SK-MEL-5 (cell line): ENCODE data around the gene AKT3. TPM values are rescaled to one million over a fixed set of nuclear protein-coding genes. Genes with fewer than 3 reads are reported as not detected.

ENCODE experiments used
- DNase-seq: peaks from one replicate; pipeline ENCODE4 v3.0.0-alpha.2; 2016; ENCODE audit warnings: low read depth, low spot score
- in situ Hi-C: cut with HindIII; loops from 2 replicates; pipeline ENCODE4 v1.10.0; 2016; ENCODE audit warnings: low sequenced_read_pairs, high pct_unique_total_duplicates, low pct_unique_long_range_greater_than_20kb
- total RNA-seq: library from RNA; depleted of rRNA; stranded (reverse); fragments of >200 nt; shearing (Covaris generic); gene quantifications from 2 replicates; pipeline ENCODE4 v1.2.3, GENCODE V29; 2014; rRNA removed

The AKT3 gene
- total RNA-seq, 1 experiment from 2014 or later = 29.3 TPM

DNA sequence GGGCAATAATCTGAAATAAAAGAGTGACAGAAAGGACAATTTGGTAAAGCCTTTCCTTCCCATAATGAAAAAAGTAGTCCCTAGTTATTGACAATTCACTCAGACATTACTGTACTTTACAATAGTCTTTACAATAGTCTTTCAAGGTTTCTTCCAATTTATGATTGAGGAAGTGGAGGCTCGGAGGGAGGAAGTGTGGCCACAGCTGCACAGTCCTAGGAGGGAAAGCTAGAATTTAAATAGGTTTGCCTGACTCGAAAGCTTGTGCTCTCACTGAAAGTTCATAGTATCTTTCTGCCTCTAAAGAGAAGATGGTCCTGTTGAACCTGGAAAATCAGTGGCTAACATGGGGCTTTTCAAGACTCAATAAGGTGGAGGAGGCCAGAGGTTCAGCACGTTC lies 391.0 kb downstream of the AKT3 start:
- in situ Hi-C loops = no loop called here
- DNase-seq = no peak

DNA sequence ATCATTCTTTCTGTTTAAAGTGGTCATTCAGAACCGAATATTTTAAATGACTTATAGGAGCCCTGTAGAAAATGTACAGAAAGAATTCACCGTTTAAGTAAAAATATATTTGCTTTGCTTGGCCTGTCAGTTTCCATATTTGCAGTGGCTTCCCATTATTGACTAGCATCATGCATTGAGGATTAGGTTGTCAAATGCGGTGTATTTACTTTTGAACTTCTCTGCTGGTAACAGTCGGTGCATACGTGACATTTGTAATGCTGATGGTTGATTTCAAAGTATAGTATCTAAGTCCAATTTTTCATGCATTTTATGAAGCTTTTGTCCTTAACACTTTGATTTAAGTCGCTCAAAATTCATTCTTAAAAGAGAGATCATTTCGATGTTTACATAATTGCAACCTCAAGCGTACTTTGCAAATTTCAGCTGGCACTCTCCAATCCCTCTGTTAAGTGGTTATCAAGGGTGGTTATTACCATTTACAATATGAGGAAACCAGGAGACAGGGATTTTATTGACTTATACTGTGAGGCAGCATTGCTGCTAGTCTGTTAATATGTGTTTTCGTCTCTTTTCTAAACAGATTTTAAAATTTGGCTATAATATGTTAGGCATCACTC lies 392.6 kb downstream of the AKT3 start:
- DNase-seq = no peak
- in situ Hi-C loops = no loop called here

DNA sequence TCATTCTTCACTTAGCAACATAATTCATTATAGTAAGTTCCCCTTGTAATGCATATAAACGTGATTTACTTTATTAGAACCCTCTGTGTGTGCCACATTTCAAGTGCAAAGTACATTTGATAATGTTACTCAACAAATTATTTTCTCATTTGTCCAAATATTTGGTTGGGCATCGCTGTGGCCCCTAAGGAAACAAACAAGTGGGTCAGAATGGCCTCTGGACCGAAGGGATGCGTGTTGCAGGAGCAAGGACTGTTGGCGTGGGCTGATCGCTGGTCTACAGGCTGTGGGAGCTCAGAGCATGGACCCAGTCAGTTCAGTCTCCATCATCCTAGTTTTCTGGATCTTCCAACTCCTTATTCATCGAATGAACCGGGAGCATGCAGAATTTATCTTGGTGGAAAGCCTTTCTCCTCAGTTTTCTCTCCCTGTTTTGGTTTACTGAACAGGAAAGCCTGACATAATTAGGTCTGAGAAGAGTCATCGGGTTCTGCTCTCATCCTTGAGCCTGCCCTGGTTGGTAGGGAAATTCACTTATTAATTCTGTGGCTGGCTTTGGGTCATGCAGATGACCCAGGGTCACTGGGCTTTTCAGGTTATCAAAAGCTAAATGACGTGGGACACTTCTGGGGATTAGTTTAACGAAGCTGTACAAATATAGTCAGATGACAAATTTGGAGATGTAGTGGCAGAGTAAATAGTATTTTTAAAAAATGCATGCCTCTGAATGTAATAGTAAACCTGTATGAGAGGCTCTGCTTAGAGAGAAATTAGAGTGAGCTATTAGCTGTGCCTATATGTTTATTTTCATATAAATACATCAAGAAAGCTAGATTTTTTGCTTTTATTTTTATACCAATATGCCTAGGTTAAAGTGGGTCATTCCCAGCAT lies 394.0 kb downstream of the AKT3 start:
- in situ Hi-C loops = no loop called here
- DNase-seq = no peak

DNA sequence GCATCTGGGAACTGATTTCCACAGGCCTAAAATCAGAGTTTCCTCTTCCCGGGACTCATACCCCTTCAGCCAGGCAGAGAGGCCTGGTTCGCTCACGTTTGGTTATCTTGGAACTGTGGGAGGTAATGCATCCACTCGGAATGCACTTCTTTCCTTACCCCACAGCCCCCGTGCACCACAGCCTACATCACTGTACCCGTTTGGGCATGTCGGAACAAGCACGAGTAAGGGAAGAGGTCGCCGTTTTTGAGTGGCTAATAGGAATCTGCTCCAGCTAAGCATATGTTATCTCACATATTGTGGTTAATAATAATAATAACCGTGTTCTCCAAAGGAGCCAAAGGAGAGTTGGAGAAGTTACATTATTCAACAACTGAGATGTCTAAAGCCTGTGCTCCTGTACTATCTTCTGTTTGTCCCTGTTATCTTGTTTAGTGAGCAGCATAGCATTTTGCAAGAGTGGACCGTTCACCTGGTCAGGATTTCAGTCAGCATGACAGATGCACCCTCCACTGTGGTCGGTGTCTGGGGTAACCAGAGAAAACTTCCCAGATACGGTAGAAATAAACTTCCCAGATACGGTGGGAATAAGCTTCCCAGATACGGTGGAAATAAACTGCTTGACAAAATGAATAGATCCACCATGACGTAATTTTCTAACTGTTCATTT lies 395.6 kb downstream of the AKT3 start:
- in situ Hi-C loops = no loop called here

DNA sequence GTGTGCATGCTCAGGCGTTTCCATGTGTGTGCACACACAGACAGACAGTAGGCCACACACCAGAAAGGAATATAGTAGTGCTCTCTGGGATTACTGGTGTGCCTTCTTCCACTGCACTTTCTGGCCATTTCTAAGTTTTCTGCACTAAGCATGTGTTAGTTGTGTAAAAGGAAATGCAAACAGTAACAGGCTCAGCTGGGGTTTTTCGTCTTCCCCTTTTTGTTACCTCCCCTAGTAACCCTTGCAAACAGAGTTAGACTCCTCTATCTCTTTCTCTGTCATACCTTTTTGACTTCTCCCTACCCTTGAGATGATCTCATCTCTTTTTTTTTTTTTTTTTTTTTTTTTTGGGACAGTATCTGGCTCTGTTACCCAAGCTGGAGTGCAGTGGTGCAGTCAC lies 398.0 kb downstream of the AKT3 start:
- no peak for DNase-seq
- in situ Hi-C loops = no loop called here

More for the DNA sequence above, 395.6 kb downstream of the AKT3 start:
- no peak for DNase-seq

DNA sequence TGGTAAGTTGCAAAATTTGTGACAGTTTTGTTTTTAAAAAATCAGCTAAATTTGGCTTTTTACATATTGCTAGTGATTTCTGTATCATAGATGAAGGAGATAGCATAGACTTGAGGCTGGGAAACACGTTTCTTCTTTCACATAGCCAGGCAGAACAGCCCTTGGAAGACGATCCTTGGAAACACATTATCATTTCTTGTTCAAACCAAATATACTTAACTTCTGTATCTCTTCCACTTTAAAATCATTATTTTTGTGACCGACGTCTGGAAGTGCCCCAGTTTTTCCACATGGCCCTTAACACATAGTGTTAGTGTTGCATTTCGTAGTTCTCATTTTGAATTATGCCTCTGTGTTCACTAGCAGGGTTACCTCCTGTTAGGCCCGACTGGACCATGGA lies 400.7 kb downstream of the AKT3 start:
- DNase-seq = no peak
- in situ Hi-C loops = no loop called here

DNA sequence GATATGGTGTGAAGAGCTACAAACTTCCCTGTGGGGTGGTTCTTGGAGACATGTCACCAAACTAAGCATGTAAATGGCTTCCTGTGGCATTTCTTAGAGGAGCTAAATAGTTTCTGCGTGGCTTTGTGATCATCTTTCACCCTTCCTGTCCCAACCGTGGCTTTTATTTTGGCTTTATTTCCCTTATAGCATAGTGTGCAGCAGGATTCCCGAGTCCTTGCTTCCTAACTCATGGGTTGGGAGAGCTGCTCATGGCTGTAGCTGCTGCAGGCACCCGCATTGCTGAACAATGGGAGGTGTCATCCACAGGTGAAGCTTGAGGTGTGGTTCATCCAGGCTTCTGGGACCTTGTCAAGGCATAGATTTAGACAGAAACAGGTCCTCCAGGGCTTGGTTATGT lies 402.2 kb downstream of the AKT3 start:
- in situ Hi-C loops = no loop called here

DNA sequence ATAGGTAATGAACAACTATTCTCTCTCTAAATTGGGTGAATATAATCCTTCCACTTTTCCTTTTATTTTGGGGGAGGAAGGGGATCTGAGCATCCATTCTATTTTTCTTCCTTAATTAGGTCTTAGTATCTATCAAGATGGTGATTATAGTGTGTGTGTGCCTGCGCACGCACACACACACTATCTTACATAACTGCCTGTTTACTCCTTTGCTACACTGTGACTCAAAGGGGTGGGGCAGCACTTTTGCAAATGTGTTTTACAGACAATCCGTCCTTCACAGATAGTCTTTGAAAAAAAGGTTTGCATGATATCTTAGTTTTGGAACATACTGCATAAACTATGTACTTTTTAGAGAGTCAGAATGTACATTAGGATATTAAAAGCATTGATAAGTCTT lies 402.7 kb downstream of the AKT3 start:
- in situ Hi-C loops = no loop called here

More for the DNA sequence above, 402.2 kb downstream of the AKT3 start:
- no peak for DNase-seq

DNA sequence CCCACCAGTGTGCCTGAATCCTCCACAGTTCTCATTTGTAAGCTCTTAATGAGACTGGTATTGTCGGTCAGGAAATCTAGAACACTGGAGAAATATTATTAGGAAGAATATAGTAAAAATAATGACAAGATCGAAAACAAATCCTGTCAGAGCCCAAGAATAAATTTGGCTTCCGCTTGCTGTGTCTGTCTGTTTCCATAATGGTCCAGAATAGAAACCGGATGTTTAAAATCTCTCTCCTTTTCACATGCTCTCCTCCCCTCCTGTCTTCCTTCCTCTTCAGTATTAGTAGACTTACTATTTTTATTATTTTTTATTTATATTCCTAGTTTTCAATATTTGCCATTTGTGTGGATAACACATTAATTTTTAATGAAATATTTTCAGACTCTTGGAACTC lies 406.5 kb downstream of the AKT3 start:
- in situ Hi-C loops = no loop called here
- no peak for DNase-seq

More for the DNA sequence above, 402.7 kb downstream of the AKT3 start:
- DNase-seq = no peak

DNA sequence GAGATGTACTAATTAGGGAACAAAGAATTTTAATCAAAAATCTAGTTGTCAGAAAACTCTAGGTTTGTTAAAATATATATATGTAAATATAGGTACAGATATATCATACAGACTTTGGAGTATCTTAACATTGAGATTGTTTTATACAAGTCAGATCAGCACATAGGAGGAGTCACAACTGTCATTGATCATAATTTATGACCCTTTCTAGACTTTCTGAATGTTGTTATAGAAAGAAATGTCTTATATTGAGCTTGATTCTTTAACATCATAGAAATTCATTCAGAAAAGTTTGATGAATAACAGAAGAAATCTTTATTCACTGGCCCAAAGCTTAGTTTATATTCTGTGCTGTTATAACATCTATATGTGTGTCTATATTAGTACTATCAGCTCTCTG lies 408.4 kb downstream of the AKT3 start:
- in situ Hi-C loops = no loop called here
- DNase-seq = no peak

DNA sequence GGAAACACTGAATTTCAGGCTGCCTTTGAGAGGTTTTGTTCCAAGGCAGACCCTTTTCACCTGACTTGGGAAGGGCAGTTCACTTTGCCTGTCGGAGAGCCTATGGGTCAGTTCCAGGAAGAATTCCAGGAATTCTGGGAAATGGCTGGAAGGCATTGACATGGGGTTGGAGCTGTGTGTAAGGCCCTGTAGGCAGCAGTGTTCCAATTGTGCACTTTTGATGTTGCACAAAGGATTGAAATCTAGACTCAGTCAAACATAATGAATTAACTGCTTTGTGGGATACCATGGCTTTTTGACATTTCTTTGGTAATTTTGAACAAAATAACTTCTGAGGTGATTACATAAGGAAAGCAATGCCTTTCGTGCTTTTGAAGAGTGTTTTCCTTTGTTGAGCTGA lies 409.6 kb downstream of the AKT3 start:
- peak; percentile 24 for DNase-seq
- in situ Hi-C loops = no loop called here

DNA sequence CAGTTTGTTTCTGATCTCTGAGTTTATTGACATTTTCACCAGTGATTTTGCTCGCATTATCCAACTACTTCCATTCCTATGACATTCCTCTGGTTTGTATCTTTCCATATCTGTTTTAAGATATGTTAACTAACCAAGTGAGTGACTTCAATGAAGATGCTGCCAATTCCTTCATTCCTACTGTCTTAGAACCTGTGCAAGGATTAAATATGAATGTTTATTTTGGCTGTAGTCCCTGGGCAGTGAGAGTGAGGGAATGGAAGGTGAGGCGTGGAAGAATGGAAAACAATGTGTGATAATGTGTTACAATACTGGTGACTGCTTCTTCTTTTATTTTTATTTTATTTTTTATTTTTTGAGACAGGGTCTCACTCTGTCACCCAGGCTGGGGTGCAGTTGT lies 411.2 kb downstream of the AKT3 start:
- no peak for DNase-seq
- in situ Hi-C loops = no loop called here

Other genes starting within 250 kb of the AKT3 start
- 11.4 and 13.0 TPM in 2 replicates for gene ZBTB18, start 201.0 kb upstream of the AKT3 start, total RNA-seq